Gastroesophageal sphincter (tissue), 3 donors: ENCODE data around the gene IL1RAP.

ENCODE experiments used
- EP300 ChIP-seq: sonication (generic); formaldehyde crosslinking; IDR thresholded peaks from one replicate; pipeline ENCODE4 v1.6.1; 2017; ENCODE audit warnings: antibody characterized with exemption, mild to moderate bottlenecking
- POLR2A ChIP-seq, 2 donors: fragments of 450-650 bp; IDR thresholded peaks; one replicate each; pipeline ENCODE4 v1.6.1; 2017; ENCODE audit warnings: antibody characterized with exemption in 2 of 2, mild to moderate bottlenecking in 2 of 2, moderate library complexity in 1 of 2
- POLR2AphosphoS5 ChIP-seq: sonication (generic); formaldehyde crosslinking; IDR thresholded peaks from one replicate; pipeline ENCODE4 v1.6.1; 2017; ENCODE audit warnings: antibody characterized with exemption
- TF ChIP-seq, protein P1 (sequence below), 4 experiments: fragments of 200-600 bp in 2 of 4; fragments of 450-650 bp in 2 of 4; sonication (generic) in 1 of 4; IDR thresholded peaks; one replicate each; pipeline ENCODE4 v1.5.1; 2017 to 2019; ENCODE audit warnings: antibody characterized with exemption in 4 of 4, mild to moderate bottlenecking in 2 of 4, moderate library complexity in 2 of 4

DNA sequence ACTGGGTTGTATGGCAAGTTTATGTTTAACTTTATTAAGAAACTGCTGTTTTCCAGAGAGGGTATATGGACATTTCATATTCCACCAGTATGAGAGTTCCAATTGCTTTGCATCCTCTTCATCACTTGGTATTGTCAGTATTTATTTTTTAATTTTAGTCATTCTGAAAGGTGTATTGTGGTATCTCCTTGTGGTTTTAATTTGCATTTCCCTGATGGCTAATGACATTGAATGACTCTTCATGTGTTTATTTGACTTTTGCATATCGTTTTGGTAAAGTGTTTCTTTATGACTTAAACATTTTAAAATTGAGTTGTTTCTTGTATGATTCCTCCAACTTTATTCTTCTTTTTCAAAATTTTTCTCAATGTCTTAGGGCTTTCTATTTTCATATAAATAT is 44.4 kb downstream of the IL1RAP start:
- TF ChIP-seq, protein P1, sequence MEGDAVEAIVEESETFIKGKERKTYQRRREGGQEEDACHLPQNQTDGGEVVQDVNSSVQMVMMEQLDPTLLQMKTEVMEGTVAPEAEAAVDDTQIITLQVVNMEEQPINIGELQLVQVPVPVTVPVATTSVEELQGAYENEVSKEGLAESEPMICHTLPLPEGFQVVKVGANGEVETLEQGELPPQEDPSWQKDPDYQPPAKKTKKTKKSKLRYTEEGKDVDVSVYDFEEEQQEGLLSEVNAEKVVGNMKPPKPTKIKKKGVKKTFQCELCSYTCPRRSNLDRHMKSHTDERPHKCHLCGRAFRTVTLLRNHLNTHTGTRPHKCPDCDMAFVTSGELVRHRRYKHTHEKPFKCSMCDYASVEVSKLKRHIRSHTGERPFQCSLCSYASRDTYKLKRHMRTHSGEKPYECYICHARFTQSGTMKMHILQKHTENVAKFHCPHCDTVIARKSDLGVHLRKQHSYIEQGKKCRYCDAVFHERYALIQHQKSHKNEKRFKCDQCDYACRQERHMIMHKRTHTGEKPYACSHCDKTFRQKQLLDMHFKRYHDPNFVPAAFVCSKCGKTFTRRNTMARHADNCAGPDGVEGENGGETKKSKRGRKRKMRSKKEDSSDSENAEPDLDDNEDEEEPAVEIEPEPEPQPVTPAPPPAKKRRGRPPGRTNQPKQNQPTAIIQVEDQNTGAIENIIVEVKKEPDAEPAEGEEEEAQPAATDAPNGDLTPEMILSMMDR (IDR thresholded peaks at IDR 0.05) = no peak
- no peak for TF ChIP-seq POLR2A (IDR thresholded peaks at IDR 0.05)
- no peak for TF ChIP-seq POLR2AphosphoS5
- no peak for TF ChIP-seq EP300
